ENCODE results near the gene CCDC197.
A peak's percentile ranks its signal among the peaks of the same experiment; 100 is the strongest.

The CCDC197 gene

DNA sequence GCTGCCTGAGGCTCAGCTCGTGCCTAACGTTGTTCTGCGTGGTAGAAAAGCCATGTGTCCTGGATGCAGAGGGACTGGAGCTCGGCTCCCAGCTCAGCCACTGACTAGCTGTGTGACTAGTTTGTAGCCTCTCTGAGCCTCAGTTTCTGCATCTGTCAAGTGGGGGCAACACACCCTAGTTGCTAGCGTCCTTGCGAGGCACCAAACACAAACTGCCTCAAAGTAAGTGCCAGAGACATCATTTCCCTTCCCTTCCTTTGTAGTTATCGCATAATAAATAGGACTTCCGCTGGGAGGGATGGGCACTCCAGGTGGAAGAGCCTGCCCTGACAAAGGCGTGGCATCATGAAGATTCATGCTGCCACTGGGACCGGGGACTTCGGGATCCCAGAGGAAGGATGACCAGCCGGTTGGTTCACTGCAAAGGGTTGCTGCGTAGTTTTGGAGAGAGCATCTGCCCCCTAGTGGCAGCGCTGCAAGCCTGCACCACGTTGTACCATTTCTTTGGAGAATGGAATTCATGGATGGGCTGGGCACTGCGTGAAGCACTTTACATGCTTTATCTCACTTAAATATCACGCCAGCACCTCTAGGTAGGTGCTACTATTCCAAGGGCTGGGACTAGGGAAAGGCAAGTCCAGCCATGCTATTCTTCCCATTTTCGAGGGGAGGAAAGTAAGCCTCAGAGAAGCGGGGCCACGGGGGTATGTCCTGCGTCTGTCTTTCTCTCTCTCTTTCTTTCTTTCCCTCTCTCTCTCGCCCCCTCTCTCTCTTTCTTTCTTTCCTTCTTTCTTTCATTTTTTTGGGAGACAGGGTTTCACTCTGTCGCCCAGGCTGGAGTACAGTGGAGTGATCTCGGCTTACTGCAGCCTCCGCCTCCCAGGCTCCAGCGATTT, 4.6 kb downstream of the CCDC197 start:
- peak; percentile 75 to 86 (median 84) for DNase-seq

- no peak for DNase-seq
Measured at GRCh38 chr14:94003397-94003796, 6.3 kb downstream of the CCDC197 start.

DNA sequence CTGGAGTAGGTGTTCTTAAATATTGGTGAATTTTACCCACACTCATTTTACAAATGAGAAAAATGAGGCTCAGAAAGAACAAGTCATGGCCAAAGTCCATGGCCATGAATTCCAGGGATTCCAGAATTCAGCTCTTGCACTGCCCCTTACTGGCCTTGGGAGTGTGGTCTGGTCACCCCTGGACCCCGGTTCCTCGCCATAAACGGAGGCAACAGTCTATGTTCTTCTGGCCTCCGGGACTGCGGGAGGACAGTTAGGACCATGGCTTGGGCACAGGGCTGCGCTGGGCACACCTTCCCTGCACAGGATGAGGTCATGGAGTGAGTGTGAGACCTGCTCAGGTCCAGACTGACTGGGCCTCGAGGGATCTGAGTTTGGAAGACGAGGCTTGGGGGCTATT, 6.9 kb downstream of the CCDC197 start:
- no peak for DNase-seq

- peak in 1 of 4 experiments; percentile 35 for DNase-seq
Measured at GRCh38 chr14:94005324-94006073, 8.4 kb downstream of the CCDC197 start.

DNA sequence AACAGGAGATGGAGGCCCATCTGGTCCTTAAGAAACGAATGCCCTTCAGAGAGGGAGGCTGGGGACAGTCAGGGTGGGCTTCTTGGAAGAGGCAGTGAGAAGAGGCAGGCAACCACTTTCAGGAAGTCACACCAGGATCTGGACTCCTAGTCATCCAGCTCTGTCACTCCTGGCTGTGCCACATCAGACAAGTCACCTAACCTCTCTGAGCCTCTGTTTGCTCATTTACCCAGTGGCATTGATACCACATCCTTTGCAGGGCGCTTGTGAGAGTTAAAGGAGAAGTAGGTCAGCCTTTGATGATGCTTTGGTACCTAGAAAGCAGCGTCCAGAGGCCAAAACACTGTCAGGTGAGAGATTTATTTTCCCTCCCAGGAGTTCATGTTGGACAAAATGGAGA, 11.1 kb downstream of the CCDC197 start:
- DNase-seq = no peak

DNA sequence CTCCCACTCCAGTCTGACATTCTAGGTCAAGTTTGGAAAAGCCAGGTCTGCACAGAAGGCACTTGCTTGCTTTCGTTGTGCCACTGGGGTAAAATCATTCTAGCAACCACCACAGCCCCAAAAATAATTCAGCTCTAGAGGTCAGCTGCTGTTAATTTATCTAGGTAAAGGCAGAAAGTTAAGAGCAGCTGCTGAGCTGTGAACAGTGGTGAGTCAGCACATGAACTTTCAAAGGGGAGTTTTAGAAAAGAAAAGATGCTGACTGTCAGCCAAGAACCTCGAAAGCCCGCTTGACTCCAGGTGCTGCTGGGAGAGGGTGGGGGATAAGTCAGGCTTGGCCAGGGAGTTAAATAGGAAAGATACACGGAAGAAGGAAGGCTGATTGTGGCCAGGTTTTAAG, 12.7 kb downstream of the CCDC197 start:
- DNase-seq = no peak

GRCh38 chr14:94010625-94011024, 13.5 kb downstream of the CCDC197 start:
- DNase-seq = no peak

- DNase-seq = peak in 1 of 4 experiments; percentile 35
Measured at GRCh38 chr14:94011795-94012194, 14.7 kb downstream of the CCDC197 start.

DNA sequence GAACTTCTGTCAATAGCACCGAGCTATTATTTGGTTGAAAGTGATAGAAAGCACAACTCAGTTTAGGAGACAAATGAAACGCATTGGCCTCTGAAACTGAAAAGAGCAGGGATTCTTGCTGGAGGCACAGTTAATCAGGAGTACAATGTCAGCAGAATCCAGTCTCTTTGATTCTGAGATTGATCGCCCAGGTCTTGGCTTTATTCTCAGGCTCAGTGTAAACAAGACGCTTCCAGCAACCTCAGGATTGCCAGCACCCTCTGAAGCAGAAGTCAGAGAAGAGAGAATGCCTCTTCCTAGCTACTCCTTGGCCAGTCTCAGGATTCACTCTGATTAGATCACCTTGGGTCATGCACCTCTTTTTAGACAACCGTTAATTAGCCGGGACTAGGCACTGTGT, 17.3 kb downstream of the CCDC197 start:
- no peak for DNase-seq

DNA sequence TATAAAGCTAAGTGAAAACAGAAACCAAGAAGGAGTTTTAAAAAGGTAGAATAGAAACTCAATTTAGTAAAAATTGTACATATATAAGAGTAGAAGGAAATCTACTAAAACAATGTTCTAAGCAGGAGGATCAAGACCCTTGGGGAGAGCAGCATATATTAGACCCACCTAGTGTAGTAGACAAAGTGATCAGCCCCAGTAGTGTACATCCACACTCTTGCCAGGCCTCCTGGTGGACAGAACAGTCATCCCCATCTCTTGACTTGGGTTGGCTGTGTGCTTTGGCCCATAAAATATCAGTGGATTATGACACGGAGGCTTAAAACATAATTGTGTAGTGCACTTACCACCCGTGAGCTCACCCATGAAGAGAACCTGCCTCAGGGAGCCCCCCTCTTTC, 18.1 kb downstream of the CCDC197 start:
- no peak for DNase-seq

DNA sequence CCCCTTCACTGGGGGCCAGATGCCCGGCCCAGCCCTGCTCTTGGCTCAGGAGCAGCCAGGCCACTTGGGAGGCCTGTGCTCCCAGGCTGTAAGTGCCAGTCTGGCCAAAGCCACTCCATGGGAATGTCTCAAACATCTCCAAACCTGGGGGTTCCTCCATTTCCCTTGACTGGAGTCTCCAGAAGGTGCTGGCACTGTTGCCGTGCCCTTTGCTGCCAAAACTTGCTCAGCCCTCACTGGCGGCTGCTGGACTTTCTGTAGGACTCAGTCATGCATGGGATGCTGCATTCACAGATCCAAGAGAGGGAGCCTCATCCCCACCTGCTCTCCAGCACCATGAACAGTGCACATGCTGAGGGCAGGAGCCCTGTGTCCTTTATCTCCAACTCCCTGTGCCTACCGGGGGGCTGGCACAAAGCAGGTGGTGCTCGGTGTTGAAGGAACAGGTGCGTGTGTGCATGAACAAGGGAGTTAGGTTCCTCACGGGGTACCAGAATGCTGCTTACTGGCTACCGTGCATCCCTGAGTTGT, 19.4 kb downstream of the CCDC197 start:
- DNase-seq = no peak

- no peak for DNase-seq
Measured at GRCh38 chr14:94018308-94018707, 21.2 kb downstream of the CCDC197 start.

DNA sequence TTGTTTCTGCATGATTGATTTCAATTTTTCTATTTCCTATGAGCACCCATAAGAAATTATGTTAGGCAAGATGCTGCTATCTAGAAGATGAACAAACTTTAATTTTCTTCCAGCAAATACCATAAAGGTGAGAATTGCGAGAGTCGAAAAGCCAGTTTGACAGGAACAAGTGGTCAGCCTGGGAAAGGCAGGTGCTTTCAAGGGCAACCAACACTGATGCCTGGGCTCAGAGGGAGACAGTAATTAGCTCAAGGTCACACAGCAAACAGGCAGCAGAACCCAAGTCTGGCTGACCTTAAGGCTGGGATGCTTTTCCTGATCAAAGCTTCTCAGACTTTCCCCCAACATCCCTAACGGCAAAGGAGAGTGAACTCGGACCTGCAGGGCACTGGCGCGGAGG, 22.2 kb downstream of the CCDC197 start:
- DNase-seq = no peak

GRCh38 chr14:94020267-94020666, 23.2 kb downstream of the CCDC197 start:
- DNase-seq = no peak

DNA sequence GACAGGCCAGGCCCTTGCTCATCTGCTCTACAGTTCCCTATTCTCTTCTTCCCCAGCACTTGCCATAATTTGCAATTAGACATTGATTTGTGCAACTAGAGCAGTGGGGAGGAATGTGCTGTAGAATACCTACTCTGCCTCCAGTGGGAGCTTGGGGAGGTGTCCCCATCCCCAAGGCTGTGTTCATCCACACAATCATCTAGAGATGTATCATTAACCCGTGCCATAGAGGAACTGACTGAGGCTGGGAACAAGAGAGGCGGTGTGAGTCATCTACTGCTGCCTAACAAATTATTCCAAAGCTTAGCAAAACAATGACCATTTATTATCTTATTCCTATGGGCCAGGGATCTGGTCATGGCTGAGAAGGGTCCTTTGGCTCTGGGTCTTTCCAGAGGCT, 23.9 kb downstream of the CCDC197 start:
- DNase-seq = peak; percentile 78 to 95 (median 84)

DNA sequence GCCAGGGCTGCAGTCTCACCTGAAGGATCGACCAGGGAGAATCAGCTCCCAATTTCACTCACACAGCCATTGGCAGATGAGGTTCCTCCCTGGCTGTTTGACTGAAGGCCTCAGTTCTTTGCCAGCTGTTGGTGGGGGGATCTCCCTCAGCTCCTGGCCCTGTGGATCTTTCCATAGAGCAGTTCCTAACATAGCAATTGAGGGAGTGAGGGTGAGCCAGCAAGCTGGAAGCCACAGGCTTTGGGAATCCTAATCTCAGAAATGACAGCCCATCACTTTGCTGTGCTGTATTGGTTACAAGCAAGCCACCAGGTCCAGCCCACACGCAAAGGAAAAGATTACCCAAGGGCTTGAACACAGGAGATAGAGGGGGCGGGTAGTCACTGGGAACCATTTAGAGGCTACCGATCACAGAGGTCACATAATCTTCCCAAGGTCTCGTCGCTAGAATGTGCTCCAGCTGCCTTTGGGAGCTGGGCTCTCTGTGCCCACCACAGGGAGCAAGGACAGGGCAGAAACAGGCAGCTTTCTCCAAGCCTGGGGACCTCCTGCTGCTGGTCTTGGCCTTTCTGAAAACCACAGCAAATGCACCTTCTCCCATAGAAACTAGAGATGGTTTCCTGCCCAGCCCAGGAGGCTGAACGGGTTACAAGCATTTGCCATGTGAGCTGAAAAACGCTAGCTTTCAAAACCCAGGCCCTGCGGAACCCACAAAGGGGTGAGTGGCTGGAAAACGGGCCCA, 24.5 kb downstream of the CCDC197 start:
- peak; percentile 77 to 90 (median 80) for DNase-seq

GRCh38 chr14:94022532-94023411, 25.7 kb downstream of the CCDC197 start:
- DNase-seq = peak in 3 of 4 experiments; percentile 20 to 46 (median 45)

GRCh38 chr14:94024549-94024948, 27.4 kb downstream of the CCDC197 start:
- DNase-seq = no peak

DNA sequence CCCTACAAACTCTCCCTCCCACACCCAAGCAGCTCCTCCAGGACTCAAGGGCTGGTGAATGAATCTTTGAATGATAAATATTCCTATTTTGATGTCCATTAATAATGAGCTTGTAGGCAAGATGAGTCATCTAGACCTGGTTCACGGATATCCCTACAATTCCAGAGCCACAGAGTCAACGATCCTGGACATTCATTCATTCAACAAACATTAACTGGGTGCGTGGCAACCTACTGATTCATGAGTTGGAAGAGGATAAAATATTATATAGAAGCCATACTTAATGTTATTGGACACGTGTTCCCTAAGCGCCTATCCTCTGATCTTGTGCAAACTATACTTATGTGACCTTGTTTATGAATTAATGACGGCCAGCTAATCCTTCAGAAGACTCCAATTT, 28.6 kb downstream of the CCDC197 start:
- DNase-seq = no peak

DNA sequence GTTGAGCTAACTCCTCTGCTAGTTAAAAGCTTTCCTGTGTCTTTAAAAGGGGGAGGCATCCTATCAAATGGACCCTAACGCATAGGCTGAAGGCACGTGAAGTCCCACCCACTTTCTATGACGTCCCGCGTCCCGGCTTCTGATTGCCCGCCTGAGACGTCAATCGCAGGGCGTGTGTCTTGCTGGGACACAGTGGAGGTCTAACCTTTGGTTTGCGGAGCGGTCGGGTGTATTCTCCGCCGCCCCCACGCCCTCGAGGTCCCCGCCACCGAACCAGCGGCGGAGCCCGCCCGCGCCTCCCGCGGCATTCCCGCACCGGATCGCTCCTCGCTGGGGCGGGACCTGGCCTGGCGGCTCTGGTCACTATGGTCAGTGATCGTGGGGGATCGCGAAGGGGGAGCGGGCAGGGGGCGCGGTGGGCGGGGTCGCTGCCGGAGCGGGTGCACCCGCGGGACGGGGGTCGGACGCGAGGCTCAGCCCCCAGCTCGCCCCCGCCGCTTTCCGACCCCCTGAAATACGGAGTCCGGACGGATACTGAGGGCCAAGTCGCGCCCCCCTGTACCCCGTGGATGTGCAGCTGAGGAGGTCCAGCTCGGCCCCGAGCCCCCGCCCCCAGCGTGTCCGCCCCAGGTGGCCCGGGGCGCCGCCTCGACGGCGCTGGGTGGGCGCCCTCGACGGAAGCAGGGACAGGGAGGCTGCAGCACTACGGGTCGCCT, 29.2 kb downstream of the CCDC197 start, which contains the start of gene OTUB2:
OTUB2 (plus strand) TSS at position 168 of the 716 bp plus-strand sequence; CDS start at position 366, 198 bp downstream.
- peak; percentile 98 to 100 (median 99) for DNase-seq
